HG03175 (cell line): ENCODE measurements around the gene TMTC4.
"Not testable (repeated sequence)": the region's sequence is repeated elsewhere in the genome, so short reads cannot be mapped to it uniquely, and the experiment has no call there.

ENCODE experiments used
- ATAC-seq: cut with Tn5 transposase; IDR thresholded peaks from one replicate; pipeline ENCODE4 v1.9.1; 2021; ENCODE audit warnings: mild to moderate bottlenecking, moderate library complexity; ENCODE audit not compliant: unreplicated experiment

The TMTC4 gene

DNA sequence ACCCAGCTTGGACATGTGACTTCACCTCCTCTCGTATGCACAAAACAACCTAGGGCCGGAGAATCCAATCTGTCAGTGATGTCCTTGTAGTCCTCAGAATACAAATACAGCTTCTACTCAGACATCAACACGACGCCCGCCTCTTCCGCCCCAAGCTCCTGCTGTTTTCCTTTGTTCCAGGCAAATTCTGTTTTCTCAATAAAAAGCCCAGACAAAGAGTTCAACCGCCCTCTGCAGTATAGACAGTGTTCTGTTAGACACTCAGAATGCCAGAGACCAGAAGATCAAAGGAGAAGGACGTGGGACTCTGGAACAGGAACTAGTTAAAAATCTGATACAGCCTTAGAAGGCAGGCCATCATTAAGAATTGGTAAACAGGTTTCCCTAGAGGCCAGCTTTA lies 44.0 kb downstream of the TMTC4 start:
- ATAC-seq = no peak

DNA sequence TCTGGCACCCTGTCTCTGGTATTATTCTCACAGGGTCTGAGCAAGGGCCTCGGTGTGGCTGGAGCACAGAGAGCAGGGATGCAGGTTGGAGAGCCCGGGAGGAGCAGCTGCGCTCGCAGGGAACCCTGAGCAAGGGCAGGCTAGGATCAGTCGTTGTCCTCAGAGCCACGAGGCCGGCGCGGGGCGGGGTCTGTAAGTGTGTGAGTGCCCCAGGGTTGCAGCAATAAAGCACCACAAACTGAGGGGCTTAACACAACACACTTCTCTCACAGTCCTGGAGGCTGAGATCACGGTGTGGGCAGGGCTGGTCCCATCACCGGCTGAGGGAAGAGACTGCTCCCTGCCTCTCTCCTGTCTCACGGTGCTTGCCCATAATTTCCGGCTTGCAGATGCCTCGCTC lies 47.5 kb downstream of the TMTC4 start:
- ATAC-seq = no peak

DNA sequence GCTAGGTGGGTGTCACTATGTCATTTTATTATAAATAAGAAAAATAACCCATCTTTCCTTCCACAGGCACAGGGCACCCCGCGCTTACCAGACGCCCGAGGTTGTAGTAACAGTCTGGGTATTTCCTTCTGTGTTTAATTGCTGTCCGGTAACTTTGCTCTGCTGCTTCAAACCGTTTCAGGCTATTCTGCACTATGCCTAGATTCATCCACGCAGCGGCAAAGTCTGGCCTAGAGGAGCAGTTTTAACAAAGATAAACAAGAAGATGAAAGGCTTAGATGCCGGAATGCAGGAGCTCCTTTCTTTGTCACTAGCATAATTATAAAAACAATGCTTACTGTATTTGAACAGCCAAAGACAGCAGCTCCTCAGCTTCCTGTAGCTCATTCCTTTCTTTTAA lies 49.1 kb downstream of the TMTC4 start:
- no peak for ATAC-seq

DNA sequence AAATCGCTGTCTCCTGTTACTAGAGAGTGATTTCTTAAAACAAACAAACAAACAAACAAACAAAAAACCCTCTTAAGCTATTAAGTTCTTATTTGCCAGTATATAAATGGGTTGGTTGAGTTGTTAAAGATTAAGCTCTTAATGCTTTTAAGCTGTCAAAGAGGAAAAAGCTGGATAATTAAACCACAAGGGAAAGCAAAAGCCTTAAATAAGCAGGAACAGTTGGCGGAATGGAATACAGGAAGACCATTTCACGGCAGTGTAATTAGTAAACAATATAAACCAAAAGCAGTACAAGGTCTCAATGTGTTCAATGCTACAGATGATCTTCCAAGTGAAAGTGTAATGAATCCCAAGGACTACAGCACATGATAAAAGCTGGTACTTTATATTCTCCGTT lies 53.8 kb downstream of the TMTC4 start:
- ATAC-seq = no peak

DNA sequence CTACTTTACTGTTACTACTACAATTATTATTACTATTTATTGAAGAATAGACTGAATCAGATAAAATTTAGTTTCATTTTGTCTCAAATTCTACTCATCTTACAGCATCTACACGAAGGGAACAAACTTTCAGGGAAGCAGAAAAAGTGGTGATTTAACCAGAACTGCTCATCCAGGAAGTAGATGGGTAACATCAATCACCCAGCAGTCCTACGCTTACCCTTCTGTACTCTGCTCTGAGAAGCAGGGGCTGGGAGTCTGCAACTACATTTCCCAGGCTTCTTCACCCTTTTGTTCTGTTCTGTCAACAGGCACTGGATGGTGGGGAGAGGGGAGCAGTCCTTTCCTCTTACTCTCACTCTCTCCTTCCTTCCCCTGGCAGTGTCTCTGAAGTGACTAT lies 54.7 kb downstream of the TMTC4 start:
- no peak for ATAC-seq

DNA sequence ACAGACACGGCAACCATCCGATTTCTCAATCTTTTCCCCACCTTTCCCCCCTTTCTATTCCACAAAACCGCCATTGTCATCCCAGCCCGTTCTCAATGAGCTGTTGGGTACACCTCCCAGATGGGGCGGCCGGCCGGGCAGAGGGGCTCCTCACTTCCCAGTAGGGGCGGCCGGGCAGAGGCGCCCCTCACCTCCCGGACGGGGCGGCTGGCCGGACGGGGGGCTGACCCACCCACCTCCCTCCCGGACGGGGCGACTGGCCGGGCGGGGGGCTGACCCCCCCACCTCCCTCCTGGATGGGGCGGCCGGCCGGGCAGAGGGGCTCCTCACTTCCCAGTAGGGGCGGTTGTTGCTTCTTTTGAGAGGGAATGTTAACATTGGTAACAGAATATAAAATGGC lies 55.7 kb downstream of the TMTC4 start:
- ATAC-seq = not testable (repeated sequence)

DNA sequence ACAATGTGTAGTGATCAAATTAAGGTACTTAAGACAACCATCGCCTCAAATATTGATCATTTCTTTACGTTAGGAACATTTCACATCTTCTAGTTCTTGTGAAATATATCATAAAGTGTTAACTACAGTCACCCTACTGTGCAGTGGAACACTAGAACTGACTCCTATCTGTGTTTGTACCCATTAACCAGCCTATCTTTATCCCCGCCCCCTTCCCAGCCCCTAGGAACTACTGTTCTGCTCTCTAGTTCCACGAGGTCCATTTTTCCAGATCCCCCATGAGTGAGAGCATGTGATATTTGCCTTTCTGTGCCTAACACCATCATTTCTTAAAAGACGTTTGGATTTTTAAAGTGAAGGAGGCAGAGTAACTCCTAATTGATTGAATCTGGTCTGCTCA lies 61.6 kb downstream of the TMTC4 start:
- ATAC-seq = no peak

DNA sequence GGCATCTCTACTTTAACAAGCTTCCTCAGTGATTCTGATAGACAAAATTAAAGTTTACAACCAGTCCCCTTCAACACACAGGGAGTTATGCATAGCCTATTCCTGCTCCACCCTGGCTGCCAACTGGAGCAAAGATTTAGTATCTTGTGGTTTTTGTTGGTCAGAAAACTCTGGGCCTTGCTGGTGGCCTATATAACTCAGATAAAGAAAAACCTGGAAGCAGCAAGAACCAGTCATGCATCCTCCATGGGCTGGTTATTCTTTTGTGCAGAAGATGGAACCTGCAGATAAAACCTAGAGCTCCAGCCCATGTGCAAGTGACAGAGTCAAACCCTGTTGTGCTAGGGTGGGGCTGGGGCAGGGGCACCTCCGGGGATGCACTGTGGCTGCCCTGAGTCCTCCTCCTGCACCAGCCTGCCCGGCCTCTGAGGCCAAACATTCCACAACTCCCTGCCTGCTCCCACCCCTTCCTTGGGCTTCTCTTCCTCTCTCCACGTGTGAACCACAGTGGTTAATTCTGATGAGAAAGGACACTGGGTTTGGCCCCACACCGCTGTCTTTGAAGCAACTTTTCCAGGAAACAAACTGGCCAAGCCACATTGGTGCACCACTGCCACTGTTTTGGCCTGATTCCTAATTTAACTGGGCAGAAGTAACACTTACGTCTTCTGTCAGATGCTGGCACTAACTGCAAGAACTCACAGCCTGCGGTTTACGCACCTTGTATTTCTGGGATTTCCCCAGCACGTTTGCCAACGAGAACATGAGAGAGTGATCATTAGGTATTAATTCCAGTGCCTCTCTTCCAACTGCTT lies 62.7 kb downstream of the TMTC4 start:
- ATAC-seq = peak; percentile 40

DNA sequence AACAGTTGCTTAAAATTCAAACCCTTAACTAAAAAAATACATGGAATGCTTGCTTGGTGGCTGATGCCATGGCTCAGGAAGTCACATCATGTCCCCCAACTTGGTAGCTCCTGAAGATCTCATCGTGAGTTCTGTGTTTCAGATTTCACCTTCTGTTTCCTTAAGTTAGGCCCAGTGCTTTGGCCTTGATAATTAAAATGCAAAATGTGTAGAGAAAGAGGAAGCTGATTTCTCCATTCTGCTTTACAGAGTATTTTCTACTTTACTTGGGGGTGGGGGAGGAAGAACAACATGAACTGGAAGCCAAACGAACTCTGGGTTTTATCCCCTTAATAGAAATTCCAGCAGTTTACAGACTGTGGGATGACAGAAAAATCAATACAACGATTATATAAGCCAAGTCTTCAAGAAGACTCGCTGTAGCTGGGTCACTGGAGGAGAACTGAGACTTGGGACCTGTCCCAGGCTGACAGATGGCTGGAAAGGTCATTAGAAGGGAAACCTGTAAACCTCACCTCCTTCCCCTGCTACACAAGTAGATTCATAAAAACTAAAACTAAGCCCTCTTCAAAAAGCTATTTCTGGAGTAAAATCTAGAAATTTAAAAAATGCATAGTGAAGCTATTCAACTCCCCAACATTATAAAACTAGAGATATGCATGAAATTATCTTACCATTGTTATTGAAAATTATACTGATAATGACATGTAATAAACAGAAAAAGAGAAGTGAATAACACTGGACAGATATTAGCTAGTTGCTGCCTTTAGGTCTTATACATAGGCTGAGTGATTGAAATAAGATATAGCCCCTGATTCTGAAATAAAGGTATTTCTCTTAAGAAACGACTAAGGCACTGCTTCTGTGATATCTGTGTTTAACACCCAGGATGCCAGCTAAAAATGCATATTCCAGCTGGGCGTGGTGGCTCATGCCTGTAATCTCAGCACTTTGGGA lies 63.9 kb downstream of the TMTC4 start:
- no peak for ATAC-seq

DNA sequence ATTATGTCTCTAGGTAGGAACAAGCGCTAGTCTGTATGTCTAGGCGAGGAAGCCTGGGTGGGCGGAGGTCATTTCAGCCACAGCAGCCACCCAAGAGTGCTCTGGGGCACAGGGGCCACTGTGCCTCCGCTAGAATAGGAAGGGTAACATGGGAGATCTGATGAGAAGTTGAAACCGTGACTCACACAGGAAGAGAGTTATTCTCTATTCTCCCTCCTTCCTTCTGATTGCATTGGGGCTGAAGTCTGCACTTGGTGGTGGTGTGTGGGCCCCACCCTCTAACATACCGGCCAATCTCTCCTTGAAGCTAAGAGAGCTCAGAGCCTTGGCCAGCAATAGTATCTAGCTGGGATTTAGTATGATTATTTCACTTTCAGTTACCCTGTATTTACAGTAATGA lies 65.7 kb downstream of the TMTC4 start:
- peak; percentile 90 for ATAC-seq

DNA sequence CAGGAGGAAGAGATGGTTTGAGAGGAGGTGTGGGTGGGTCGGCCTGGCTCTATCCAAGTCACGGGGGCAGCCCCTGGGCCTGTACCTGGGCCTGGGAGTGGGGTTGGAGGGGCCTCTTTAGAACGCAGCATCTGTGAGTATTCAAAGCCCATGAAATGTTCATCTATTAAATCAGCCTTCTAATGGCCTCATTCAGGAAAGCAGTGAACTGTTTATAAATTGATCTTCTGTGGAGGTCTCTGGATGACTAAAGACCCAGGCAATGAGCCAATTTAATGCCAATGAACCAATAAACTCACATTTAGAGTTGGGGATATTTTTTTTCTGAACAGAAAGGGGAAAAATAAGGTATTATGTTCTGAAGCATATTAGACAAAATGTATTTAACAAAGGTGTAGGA lies 66.1 kb downstream of the TMTC4 start:
- peak; percentile 1 for ATAC-seq

DNA sequence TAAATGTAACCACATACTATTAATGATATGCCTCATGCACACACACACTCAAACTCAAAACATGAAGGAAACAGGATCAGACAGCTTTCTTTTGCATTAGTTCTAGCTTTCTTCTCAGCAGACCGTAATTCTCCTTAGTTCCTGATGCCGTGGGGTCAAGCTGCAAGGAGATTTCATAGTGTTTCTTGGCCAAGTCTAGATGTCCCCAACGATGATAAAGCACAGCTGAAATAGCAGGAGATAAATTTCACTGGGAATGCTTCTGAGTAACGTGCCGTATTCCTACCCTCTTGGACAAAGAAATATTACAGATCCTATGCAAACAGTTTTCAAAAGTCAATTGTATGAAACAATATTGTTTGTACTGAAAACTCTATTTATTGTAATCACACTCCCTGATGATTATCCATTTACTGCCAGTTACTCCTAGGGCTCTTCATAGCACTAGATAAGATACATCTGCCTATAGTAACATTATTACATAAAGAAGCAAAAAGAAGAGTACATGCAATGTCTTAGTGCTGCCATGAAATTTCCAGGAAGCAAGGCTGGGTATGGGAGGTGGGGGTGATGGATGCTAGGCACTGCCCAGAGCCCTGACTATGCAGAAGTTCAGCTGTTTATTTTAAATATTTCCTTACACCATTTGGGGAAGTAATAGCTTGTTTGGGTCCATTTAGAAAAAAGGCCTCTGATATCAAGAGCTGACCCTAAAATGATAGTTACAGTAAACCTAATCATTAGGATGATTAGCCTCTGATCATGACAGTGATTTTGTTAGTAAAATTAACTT lies 69.5 kb downstream of the TMTC4 start:
- no peak for ATAC-seq

DNA sequence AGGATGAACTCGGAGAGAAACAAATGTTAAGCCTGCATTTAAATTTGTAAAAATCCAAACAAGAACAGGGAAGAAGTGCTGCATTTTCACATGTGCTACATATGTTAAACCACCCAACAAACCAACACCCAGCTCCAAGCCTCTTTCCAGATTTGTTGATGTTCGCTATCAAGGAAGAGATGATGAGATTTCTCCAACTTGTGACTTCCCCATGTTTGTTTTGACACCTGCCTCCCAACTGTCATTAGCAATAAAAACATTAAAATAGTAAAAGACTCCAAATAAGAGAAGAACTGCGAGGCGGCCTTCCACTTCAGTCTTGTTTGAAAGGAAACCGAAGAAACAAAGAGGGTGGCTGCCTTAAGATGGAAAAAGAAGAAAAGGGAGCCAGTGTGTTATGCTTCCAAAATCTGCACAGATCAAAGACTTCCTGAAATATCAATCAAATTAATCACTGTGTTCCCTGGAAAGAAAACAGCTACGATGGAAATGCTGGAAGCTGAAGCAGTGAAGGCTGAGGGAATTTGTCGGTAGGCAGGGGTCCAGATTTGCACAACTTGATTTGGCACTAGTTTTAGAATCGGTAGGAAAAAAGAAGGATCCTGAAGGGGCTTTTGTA lies 72.0 kb downstream of the TMTC4 start:
- no peak for ATAC-seq

DNA sequence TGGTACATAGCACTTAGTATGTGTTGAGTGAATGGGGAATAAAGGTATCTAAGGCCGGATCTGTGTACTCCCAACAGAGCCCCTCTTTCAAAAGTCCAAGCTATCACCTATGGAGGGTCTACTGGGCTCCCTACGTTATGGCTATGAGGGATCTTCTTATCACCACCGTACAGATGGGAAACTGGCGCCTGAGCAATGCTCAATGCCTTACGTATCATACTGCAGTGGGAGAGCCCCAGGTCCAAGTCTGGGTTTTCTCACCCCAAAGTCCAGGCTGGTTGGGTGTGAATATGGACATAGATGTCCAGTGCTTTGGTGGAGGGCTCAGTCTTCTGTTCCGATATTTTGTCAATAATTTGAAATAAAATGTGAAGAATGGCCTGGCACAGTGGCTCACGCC lies 72.9 kb downstream of the TMTC4 start:
- ATAC-seq = no peak

DNA sequence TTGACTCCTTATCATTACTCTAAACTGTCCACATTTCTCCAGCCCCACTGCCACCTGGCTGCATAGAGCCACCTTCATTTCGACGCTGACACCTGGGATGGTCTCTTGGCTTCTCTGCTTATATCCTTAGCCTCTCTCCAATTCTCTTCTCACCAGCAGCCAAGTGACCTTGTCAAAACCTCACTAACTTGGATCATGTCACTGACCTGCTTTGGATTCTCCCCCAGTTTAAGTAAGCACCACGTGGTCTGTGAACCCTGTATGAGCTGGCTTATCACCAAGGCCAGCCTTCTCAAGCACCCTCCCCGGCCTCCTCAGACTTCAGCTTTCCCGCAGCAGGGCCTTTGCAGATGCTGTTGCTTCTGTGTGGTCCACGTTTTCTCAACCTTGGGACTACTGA lies 73.7 kb downstream of the TMTC4 start:
- no peak for ATAC-seq

DNA sequence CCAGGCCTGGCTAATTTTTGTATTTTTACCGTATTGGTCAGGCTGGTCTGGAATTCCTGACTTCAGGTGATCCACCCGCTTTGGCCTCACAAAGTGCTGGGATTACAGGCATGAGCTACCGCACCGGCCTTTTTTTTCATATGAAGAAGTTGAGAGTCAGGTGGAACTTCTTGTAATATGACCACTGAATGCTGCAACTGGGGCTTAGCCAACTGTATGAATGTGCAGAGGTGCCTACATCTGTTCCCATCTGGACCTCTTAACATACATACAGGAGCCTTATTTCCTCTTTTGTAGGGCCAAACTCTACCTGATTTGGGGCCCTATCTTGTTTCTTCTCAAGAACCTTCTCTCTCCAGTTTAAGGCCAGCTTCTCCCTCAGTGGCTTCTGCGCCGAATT lies 74.1 kb downstream of the TMTC4 start:
- ATAC-seq = no peak

DNA sequence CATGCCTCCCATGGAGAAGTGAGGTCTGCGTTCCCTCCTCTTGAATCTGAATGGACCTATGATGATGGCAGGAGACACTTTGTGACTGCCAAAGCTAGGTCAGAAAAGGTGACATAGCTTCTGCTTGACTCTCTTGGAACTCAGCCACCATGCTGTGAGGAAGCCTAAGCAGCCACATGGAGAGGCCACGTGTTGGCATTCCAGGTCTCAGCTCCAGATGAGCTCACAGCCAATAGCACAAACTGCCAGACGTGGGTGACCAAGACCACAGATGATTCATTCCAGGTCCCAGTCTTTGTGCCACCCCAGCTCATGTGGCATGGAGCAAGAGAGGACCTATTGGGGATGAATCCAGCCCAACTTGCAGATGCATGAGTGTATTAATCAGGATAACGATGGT lies 77.3 kb downstream of the TMTC4 start:
- no peak for ATAC-seq

DNA sequence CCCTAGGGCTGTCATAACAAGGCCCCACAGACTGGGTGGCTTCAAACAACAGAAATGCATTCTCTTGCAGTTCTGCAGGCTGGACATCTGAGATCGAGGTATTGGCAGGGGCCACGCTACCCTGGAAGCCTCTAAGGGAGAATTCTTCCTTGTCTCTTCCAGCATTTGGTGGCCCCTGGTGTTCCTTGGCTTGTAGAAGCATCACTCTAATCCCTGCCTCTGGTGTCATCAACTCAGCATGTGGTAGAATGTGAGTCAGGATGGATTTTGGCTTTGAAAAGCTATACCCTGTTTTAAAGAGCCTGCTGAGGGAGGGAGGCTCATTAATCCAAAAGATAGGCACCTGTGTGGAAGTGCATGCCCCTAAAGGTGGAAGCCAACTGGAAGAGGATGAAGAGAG lies 78.1 kb downstream of the TMTC4 start:
- no peak for ATAC-seq

DNA sequence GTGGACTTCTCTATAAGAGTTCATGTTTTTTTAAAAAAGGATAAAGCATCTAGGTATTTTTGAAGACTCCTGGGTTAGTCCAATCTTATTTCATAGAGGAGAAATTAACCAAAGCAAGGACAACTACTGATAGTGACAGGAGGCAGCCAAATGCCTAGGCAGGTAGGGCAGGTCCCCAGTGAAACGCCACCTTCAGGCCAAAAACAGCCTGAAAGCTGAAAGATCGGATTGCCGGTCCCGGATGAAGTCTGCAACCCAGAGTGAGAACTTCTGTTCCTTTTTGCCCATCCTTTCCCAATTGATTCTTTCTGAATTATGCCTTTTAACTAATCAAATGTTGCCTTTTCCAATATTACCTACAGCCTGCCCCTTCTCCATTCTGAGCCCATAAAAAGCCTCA lies 79.9 kb downstream of the TMTC4 start:
- ATAC-seq = no peak

DNA sequence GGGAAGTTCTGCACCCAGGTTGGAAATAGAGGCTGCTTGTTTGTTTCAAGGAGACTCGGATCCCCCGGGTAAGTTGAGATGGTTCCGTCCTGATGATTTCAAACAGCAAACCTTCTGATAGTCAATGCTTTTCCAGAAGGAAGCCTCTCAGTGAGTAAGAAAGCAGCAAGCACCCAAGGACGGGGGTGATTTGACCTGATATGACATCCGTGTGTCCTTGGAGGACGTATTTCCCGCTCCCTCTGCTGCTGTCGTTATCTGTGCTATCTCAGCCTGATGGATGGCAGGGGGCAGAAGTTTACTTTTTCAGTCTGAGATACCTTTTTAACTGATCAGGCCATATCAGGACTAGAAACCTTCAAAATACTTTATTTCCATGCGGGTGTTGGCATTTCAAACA lies 80.3 kb downstream of the TMTC4 start:
- no peak for ATAC-seq

DNA sequence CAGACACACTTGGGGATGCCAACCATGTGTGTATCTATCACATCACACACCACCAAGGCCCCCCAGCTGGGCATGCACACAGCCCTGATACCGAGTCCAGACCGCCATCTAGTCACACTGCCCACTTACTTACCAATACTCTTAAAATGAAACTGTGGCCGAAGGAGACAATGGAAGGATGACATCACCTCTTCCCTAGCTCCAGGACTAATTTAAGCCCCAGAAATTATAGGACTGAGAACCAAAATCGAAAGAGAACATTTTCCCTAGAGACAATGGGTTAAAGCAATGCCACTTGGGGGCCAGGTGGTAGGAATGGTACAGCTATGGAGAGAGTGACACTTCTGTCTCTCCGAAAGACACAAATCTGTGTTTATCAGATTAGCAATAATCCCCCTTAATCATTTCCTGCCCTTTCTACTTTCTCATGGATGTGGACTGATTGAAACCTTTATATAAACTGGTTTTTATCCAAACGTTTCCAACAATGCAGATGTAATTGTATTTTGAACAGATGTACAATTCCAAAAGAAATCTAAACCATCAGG lies 85.3 kb downstream of the TMTC4 start:
- ATAC-seq = no peak
